K562 (cell line): ENCODE measurements around the gene MAST1.

Source experiments
- ILK ChIP-seq: fragments of 450-650 bp; IDR thresholded peaks from 2 replicates; pipeline ENCODE4 v1.6.1; 2016; ENCODE audit warnings: missing genetic modification characterization, low read depth, mild to moderate bottlenecking, missing compliant biosample characterization, moderate library complexity, borderline replicate concordance
- MAX ChIP-seq: sonication (generic); formaldehyde crosslinking; IDR thresholded peaks from 2 replicates; pipeline ENCODE4 v1.9.0; 2022; ENCODE audit warnings: mild to moderate bottlenecking, missing genetic modification reagents
- NFATC3 ChIP-seq: fragments of 450-650 bp; IDR thresholded peaks from 2 replicates; pipeline ENCODE4 v1.6.1; 2017; ENCODE audit warnings: mild to moderate bottlenecking
- RAD21 ChIP-seq, 2 experiments: fragments of 250-450 bp in 1 of 2; fragments of 450-650 bp in 1 of 2; sonication (Bioruptor Pico) in 1 of 2; formaldehyde crosslinking in 1 of 2; IDR thresholded peaks in 1 of 2; conservative IDR thresholded peaks in 1 of 2; 2 replicates each; pipeline versions ENCODE4 v1.4.0 to v1.8.0; 2020 to 2022; ENCODE audit warnings: mild to moderate bottlenecking in 2 of 2, moderate library complexity in 1 of 2

DNA sequence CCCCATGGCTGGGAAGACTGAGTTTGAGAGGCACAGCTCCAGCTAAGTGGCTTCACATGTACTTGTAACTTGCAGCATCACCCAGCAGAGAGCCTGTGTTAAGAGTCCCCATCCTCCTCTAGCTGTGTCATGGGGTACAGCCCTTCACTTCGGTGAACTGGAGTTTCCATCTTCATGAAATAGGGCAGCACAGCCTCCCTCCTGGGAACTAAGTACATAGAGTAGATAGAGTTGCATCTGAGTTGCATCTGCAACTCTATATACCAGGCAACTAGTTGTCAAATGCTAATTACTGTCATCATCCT, 37.9 kb upstream of the MAST1 start:
- TF ChIP-seq RAD21 (CRISPR knock-in tag; conservative IDR thresholded peaks at IDR 0.05 in 1 of 2, IDR thresholded peaks at IDR 0.05 in 1 of 2) (no peak), ILK (tag) (no peak), NFATC3 (no peak), MAX (CRISPR knock-in tag) (no peak)
